DOHH2 (cell line): ENCODE data around the gene PYGB.

ENCODE experiments used
- H3F3A ChIP-seq: fragments of 200-600 bp; sonication (generic), shearing (Covaris generic); 2 replicates; pipeline ENCODE4 v1.6.0; 2016; ENCODE audit warnings: antibody characterized with exemption, mild to moderate bottlenecking; ENCODE audit not compliant: control insufficient read depth, insufficient read depth
- H3K27ac ChIP-seq: fragments of 200-600 bp; sonication (generic); 2 replicates; pipeline ENCODE4 v1.5.1; 2014; ENCODE audit warnings: low read depth, mild to moderate bottlenecking, low read length, moderate library complexity
- H3K27me3 ChIP-seq: fragments of 200-600 bp; sonication (generic); 2 replicates; pipeline ENCODE4 v1.6.1; 2014; ENCODE audit warnings: mild to moderate bottlenecking, low read length, mixed read lengths; ENCODE audit not compliant: control insufficient read depth
- H3K36me3 ChIP-seq: fragments of 200-600 bp; sonication (generic); 2 replicates; pipeline ENCODE4 v1.6.1; 2014; ENCODE audit warnings: mild to moderate bottlenecking, low read length, moderate library complexity, mixed read lengths; ENCODE audit not compliant: control insufficient read depth
- H3K4me1 ChIP-seq: fragments of 200-600 bp; sonication (generic); 2 replicates; pipeline ENCODE4 v1.6.1; 2014; ENCODE audit warnings: mild to moderate bottlenecking, low read length, mixed read lengths; ENCODE audit not compliant: control insufficient read depth
- H3K4me2 ChIP-seq: fragments of 200-600 bp; sonication (generic); 2 replicates; pipeline ENCODE4 v1.6.0; 2014; ENCODE audit warnings: mild to moderate bottlenecking, low read length, moderate library complexity
- H3K4me3 ChIP-seq: fragments of 200-600 bp; sonication (generic); 2 replicates; pipeline ENCODE4 v1.5.1; 2014; ENCODE audit warnings: mild to moderate bottlenecking, low read length, mixed read lengths
- H3K79me2 ChIP-seq: fragments of 200-600 bp; sonication (generic); 2 replicates; pipeline ENCODE4 v1.6.1; 2014; ENCODE audit warnings: mild to moderate bottlenecking, low read length, mixed read lengths; ENCODE audit not compliant: control insufficient read depth
- H3K9me2 ChIP-seq: fragments of 200-600 bp; sonication (generic); replicated peaks from 2 replicates; pipeline ENCODE4 v1.6.1; 2014; ENCODE audit warnings: mild to moderate bottlenecking, low read length, mixed read lengths; ENCODE audit not compliant: control insufficient read depth
- H3K9me3 ChIP-seq: fragments of 200-600 bp; sonication (generic); 2 replicates; pipeline ENCODE4 v1.6.1; 2014; ENCODE audit warnings: antibody characterized with exemption, low read length, mixed read lengths; ENCODE audit not compliant: control insufficient read depth, insufficient read depth
- H4K20me1 ChIP-seq: fragments of 200-600 bp; sonication (generic); 2 replicates; pipeline ENCODE4 v1.6.0; 2014; ENCODE audit warnings: low read depth, mild to moderate bottlenecking, antibody characterized with exemption, low read length, moderate library complexity; ENCODE audit not compliant: control insufficient read depth, insufficient read depth
- CTCF ChIP-seq: fragments of 200-600 bp; sonication (generic); IDR thresholded peaks from one replicate; pipeline ENCODE4 v1.5.1; 2014; ENCODE audit warnings: antibody characterized with exemption, mild to moderate bottlenecking, low read depth, low read length; ENCODE audit not compliant: poor library complexity, severe bottlenecking
- EZH2phosphoT487 ChIP-seq: fragments of 200-600 bp; sonication (generic); IDR thresholded peaks from 2 replicates; pipeline ENCODE4 v1.6.1; 2017; ENCODE audit warnings: borderline replicate concordance, mild to moderate bottlenecking, antibody characterized with exemption, low read length, moderate library complexity, mixed read lengths

The PYGB gene

GRCh38 chr20:25273541-25274358 lies 25.9 kb downstream of the PYGB start:
- Histone ChIP-seq H3K9me2 (no peaks in the 10 kb centered on the region), H3F3A (no peaks in the 10 kb centered on the region), H3K36me3 (peaks cover 12% of the 10 kb centered on the region; the same call in 1 of the 2 replicates)

GRCh38 chr20:25274481-25274880 lies 26.6 kb downstream of the PYGB start:
- Histone ChIP-seq H3K4me2 (no peak overlapping the region), H3K9me2 (no peaks in the 10 kb centered on the region), H3K27ac (no peak overlapping the region), H3K27me3 (no peaks in the 10 kb centered on the region), H4K20me1 (peaks cover 2% of the 10 kb centered on the region; the same call in 1 of the 2 replicates), H3K4me1 (no peaks in the 10 kb centered on the region; the same call in 1 of the 2 replicates), H3K4me3 (no peak overlapping the region), H3K79me2 (no peaks in the 10 kb centered on the region), H3F3A (no peaks in the 10 kb centered on the region), H3K9me3 (no peaks in the 10 kb centered on the region), H3K36me3 (peaks cover 7% of the 10 kb centered on the region; the same call in 1 of the 2 replicates)
- TF ChIP-seq CTCF: no peak
- no peak for TF ChIP-seq EZH2phosphoT487

More at GRCh38 chr20:25273541-25274358, 25.9 kb downstream of the PYGB start:
- no peaks in the 10 kb centered on the region for H3K9me3 ChIP-seq
- peaks cover 6% of the 10 kb centered on the region; the same call in 1 of the 2 replicates for H4K20me1 ChIP-seq
- no peak overlapping the region for H3K4me3 ChIP-seq
- no peak overlapping the region for H3K27ac ChIP-seq
- no peaks in the 10 kb centered on the region for H3K4me1 ChIP-seq
- no peaks in the 10 kb centered on the region for H3K79me2 ChIP-seq
- H3K27me3 ChIP-seq: no peaks in the 10 kb centered on the region
- H3K4me2 ChIP-seq: no peak overlapping the region
- no peak for TF ChIP-seq CTCF
- no peak for TF ChIP-seq EZH2phosphoT487

- peaks cover 5% of the 10 kb centered on the region; the same call in 1 of the 2 replicates for H3K36me3 ChIP-seq
- TF ChIP-seq EZH2phosphoT487 (no peak), CTCF (no peak)
These were observed 27.3 kb downstream of the PYGB start for GRCh38 chr20:25274891-25275812.

More at GRCh38 chr20:25274891-25275812, 27.3 kb downstream of the PYGB start:
- Histone ChIP-seq H3K9me3 (no peaks in the 10 kb centered on the region), H3K27ac (no peak overlapping the region), H3K4me1 (peaks cover 6% of the 10 kb centered on the region), H4K20me1 (peaks cover 2% of the 10 kb centered on the region; the same call in 1 of the 2 replicates), H3K4me2 (no peak overlapping the region), H3K79me2 (no peaks in the 10 kb centered on the region), H3F3A (no peaks in the 10 kb centered on the region), H3K4me3 (no peak overlapping the region), H3K9me2 (no peaks in the 10 kb centered on the region), H3K27me3 (no peaks in the 10 kb centered on the region)
